Osteoblast (primary cell): Measurements from ENCODE around the gene ABHD17B. TPM values are rescaled to one million over a fixed set of nuclear protein-coding genes. Genes with fewer than 3 reads are reported as not detected.
A peak's percentile ranks its signal among the peaks of the same experiment; 100 is the strongest.

Experiments used
- DNase-seq: peaks from one replicate; pipeline ENCODE4 v3.0.0; 2011; ENCODE audit warnings: low spot score, mixed read lengths; ENCODE audit not compliant: insufficient read length; ENCODE audit errors: missing footprints
- H2AFZ ChIP-seq: 2 replicates; pipeline ENCODE4 v1.6.0; 2011; ENCODE audit warnings: mild to moderate bottlenecking, low read length
- H3K27ac ChIP-seq: 2 replicates; pipeline ENCODE4 v1.5.1; 2011; ENCODE audit warnings: mild to moderate bottlenecking, low read depth, low read length, moderate library complexity
- H3K27me3 ChIP-seq: 2 replicates; pipeline ENCODE4 v1.6.0; 2012; ENCODE audit warnings: mild to moderate bottlenecking, control low read depth, inconsistent platforms, low read length, moderate library complexity; ENCODE audit not compliant: insufficient read depth
- H3K36me3 ChIP-seq: 2 replicates; pipeline ENCODE4 v1.5.1; 2011; ENCODE audit warnings: mild to moderate bottlenecking, low read length, control low read depth, moderate library complexity; ENCODE audit not compliant: insufficient read depth
- H3K4me1 ChIP-seq: 2 replicates; pipeline ENCODE4 v1.5.1; 2011; ENCODE audit warnings: mild to moderate bottlenecking, low read length, control low read depth, moderate library complexity; ENCODE audit not compliant: insufficient read depth
- H3K4me2 ChIP-seq: 2 replicates; pipeline ENCODE4 v1.6.0; 2011; ENCODE audit warnings: mild to moderate bottlenecking, low read length; ENCODE audit not compliant: insufficient read depth
- H3K4me3 ChIP-seq: fragments of 200-600 bp; sonication (generic); 3 replicates; pipeline ENCODE4 v1.5.1; 2012; ENCODE audit warnings: mild to moderate bottlenecking, low read length, inconsistent platforms; ENCODE audit not compliant: insufficient read depth
- H3K79me2 ChIP-seq: 2 replicates; pipeline ENCODE4 v1.6.0; 2012; ENCODE audit warnings: mild to moderate bottlenecking, low read length, control low read depth, inconsistent platforms; ENCODE audit not compliant: insufficient read depth
- H3K9me3 ChIP-seq: 2 replicates; pipeline ENCODE4 v1.5.1; 2011; ENCODE audit warnings: low read depth, low read length, control low read depth
- H4K20me1 ChIP-seq: 2 replicates; pipeline ENCODE4 v1.6.0; 2012; ENCODE audit warnings: mild to moderate bottlenecking, low read length, control low read depth; ENCODE audit not compliant: insufficient read depth
- total RNA-seq: library from RNA; depleted of rRNA; stranded (reverse); fragments of >200 nt; gene quantifications from 2 replicates; pipeline ENCODE4 v1.2.3, GENCODE V29; 2012
- TF ChIP-seq, protein P1 (sequence below): IDR thresholded peaks from 2 replicates; pipeline ENCODE4 v1.5.1; 2011; ENCODE audit warnings: mild to moderate bottlenecking, low read depth, low read length, moderate library complexity; ENCODE audit errors: extremely low read depth

Gene ABHD17B
- total RNA-seq, 1 donor, result 21.4 TPM

- TF ChIP-seq, protein P1, sequence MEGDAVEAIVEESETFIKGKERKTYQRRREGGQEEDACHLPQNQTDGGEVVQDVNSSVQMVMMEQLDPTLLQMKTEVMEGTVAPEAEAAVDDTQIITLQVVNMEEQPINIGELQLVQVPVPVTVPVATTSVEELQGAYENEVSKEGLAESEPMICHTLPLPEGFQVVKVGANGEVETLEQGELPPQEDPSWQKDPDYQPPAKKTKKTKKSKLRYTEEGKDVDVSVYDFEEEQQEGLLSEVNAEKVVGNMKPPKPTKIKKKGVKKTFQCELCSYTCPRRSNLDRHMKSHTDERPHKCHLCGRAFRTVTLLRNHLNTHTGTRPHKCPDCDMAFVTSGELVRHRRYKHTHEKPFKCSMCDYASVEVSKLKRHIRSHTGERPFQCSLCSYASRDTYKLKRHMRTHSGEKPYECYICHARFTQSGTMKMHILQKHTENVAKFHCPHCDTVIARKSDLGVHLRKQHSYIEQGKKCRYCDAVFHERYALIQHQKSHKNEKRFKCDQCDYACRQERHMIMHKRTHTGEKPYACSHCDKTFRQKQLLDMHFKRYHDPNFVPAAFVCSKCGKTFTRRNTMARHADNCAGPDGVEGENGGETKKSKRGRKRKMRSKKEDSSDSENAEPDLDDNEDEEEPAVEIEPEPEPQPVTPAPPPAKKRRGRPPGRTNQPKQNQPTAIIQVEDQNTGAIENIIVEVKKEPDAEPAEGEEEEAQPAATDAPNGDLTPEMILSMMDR, result no peak
- H3K36me3 ChIP-seq, result no peaks in the 10 kb centered on the region
- H2AFZ ChIP-seq, result no peak overlapping the region
- H3K79me2 ChIP-seq, result peaks cover 88% of the 10 kb centered on the region
- H3K9me3 ChIP-seq, result no peaks in the 10 kb centered on the region
- no peak overlapping the region for H3K4me2 ChIP-seq
- H4K20me1 ChIP-seq, result peaks cover 14% of the 10 kb centered on the region
- H3K27me3 ChIP-seq, result no peaks in the 10 kb centered on the region
- no peak overlapping the region for H3K4me3 ChIP-seq
- H3K27ac ChIP-seq, result no peak overlapping the region
- no peak for DNase-seq
- no peaks in the 10 kb centered on the region for H3K4me1 ChIP-seq
Measured at GRCh38 chr9:71897577-71897976, 13.4 kb downstream of the ABHD17B start.

- H3K27me3 ChIP-seq, result no peaks in the 10 kb centered on the region
- H4K20me1 ChIP-seq, result peaks cover 14% of the 10 kb centered on the region
- TF ChIP-seq, protein P1, result no peak
- H2AFZ ChIP-seq, result no peak overlapping the region
- no peak overlapping the region for H3K27ac ChIP-seq
- no peaks in the 10 kb centered on the region for H3K36me3 ChIP-seq
- no peak overlapping the region for H3K4me2 ChIP-seq
- H3K4me1 ChIP-seq, result no peaks in the 10 kb centered on the region
- no peaks in the 10 kb centered on the region for H3K9me3 ChIP-seq
- peaks cover 82% of the 10 kb centered on the region for H3K79me2 ChIP-seq
- no peak overlapping the region for H3K4me3 ChIP-seq
- no peak for DNase-seq
Measured at GRCh38 chr9:71896761-71897160, 14.2 kb downstream of the ABHD17B start.

GRCh38 chr9:71895955-71896354 lies 15.0 kb downstream of the ABHD17B start:
- Histone ChIP-seq H3K79me2 (peaks cover 83% of the 10 kb centered on the region), H3K27me3 (no peaks in the 10 kb centered on the region), H4K20me1 (peaks cover 14% of the 10 kb centered on the region), H3K27ac (no peak overlapping the region), H3K4me3 (no peak overlapping the region), H3K4me2 (no peak overlapping the region), H2AFZ (no peak overlapping the region), H3K9me3 (no peaks in the 10 kb centered on the region), H3K36me3 (no peaks in the 10 kb centered on the region), H3K4me1 (no peaks in the 10 kb centered on the region)
- TF ChIP-seq, protein P1, result no peak
- no peak for DNase-seq

DNA sequence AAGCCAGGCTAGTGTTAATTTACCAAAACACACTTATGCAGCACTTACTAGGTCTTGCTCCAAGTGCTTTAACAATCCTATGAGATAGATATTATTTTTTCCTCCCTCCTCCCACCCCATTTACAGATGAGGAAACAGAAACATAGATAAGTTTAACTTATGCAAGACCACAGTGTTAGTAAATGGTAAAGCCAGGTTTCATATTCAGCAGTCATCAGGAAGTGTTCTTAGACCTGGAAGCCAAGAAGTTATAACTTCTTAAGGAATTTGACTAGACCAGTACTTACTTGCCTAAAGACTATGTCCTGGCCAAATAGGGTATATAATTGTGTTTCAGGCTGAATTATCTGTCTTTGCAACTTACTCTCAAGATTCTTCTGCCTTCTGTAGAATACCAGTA lies 15.9 kb downstream of the ABHD17B start:
- DNase-seq, result peak; percentile 21
- H3K27ac ChIP-seq, result no peak overlapping the region
- H3K36me3 ChIP-seq, result no peaks in the 10 kb centered on the region
- H3K79me2 ChIP-seq, result peaks cover 84% of the 10 kb centered on the region
- no peak overlapping the region for H3K4me2 ChIP-seq
- H3K4me1 ChIP-seq, result no peaks in the 10 kb centered on the region
- no peak overlapping the region for H2AFZ ChIP-seq
- H3K27me3 ChIP-seq, result no peaks in the 10 kb centered on the region
- TF ChIP-seq, protein P1, result no peak
- no peak overlapping the region for H3K4me3 ChIP-seq
- H3K9me3 ChIP-seq, result no peaks in the 10 kb centered on the region
- peaks cover 14% of the 10 kb centered on the region for H4K20me1 ChIP-seq
